HL-60 (cell line): ENCODE measurements around the gene AP3D1.

ENCODE experiments used
- DNase-seq, 2 experiments: peaks; one replicate each; pipeline ENCODE4 v3.0.0-alpha.2; 2010 to 2020; ENCODE audit warnings: low read depth in 1 of 2, low spot score in 1 of 2
- H3K27ac ChIP-seq: fragments of 250-450 bp; sonication (Bioruptor Pico); replicated peaks from 2 replicates; pipeline ENCODE4 v1.5.1; 2020; ENCODE audit warnings: mild to moderate bottlenecking, moderate library complexity
- H3K27me3 ChIP-seq: fragments of 250-450 bp; sonication (Bioruptor Pico); 2 replicates; pipeline ENCODE4 v1.5.1; 2021; ENCODE audit warnings: mild to moderate bottlenecking, moderate library complexity; ENCODE audit not compliant: insufficient read depth, poor library complexity, severe bottlenecking
- H3K4me3 ChIP-seq: replicated peaks from 2 replicates; pipeline ENCODE4 v1.5.1; 2011; ENCODE audit warnings: mild to moderate bottlenecking, control low read depth, low read length; ENCODE audit not compliant: insufficient read depth
- GABPA ChIP-seq: IDR thresholded peaks from 2 replicates; pipeline ENCODE4 v1.6.1; 2012; ENCODE audit warnings: low read depth
- POLR2AphosphoS5 ChIP-seq: IDR thresholded peaks from 2 replicates; pipeline ENCODE4 v1.6.1; 2012; ENCODE audit warnings: low read depth
- SPI1 ChIP-seq: IDR thresholded peaks from 2 replicates; pipeline ENCODE4 v1.6.1; 2012; ENCODE audit warnings: low read depth, mild to moderate bottlenecking, borderline replicate concordance
- TF ChIP-seq, protein P1 (sequence below): IDR thresholded peaks from one replicate; pipeline ENCODE4 v1.5.1; 2011; ENCODE audit warnings: low read length, control low read depth, inconsistent platforms; ENCODE audit not compliant: insufficient read depth
- TF ChIP-seq, protein P2 (sequence below): IDR thresholded peaks from 2 replicates; pipeline ENCODE4 v1.6.1; 2012; ENCODE audit warnings: low read depth; ENCODE audit not compliant: insufficient replicate concordance

The AP3D1 gene

DNA sequence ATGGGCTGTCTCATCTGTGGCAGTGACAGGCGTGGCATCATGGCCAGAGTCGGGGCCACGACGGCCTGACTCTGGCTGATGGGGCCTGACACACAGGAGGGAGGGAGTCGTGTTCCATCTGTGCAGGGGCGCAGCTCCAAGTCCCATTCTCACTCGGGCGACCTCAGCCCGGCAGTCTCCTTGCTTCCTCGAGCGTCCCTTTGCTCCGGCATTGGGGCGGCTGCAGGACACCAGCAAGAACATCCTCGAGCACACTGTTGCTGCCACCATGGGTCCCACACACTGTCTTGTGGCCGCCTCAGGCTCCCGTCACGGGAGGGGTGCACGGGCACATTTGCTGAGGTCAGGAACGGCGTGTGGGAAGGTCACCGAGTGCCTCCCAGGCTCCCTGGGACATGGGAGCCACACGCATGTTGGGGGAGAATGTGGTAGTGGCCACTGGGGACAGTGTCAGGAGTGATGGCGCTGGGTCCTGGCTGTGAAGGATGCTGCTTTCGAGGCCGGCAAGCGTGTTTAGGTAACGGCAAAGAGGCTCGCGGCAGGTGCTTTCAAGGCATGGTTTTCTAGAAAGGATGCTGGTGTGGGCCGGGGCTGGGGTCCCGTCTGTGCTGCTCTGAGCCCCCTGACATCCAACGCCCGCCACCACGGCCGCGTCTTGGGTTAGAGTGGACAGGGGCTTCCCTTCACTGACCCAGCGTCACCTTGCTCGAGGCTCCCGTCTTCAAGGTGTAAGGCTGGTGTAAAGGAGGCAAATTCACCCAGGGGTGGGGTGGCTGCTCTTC, 51.2 kb downstream of the AP3D1 start:
- Histone ChIP-seq H3K4me3 (no peak overlapping the region), H3K27ac (no peak overlapping the region), H3K27me3 (no peaks in the 10 kb centered on the region)
- no peak for DNase-seq
- TF ChIP-seq, protein P1, sequence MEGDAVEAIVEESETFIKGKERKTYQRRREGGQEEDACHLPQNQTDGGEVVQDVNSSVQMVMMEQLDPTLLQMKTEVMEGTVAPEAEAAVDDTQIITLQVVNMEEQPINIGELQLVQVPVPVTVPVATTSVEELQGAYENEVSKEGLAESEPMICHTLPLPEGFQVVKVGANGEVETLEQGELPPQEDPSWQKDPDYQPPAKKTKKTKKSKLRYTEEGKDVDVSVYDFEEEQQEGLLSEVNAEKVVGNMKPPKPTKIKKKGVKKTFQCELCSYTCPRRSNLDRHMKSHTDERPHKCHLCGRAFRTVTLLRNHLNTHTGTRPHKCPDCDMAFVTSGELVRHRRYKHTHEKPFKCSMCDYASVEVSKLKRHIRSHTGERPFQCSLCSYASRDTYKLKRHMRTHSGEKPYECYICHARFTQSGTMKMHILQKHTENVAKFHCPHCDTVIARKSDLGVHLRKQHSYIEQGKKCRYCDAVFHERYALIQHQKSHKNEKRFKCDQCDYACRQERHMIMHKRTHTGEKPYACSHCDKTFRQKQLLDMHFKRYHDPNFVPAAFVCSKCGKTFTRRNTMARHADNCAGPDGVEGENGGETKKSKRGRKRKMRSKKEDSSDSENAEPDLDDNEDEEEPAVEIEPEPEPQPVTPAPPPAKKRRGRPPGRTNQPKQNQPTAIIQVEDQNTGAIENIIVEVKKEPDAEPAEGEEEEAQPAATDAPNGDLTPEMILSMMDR = no peak
- no peak for TF ChIP-seq SPI1
- TF ChIP-seq, protein P2, sequence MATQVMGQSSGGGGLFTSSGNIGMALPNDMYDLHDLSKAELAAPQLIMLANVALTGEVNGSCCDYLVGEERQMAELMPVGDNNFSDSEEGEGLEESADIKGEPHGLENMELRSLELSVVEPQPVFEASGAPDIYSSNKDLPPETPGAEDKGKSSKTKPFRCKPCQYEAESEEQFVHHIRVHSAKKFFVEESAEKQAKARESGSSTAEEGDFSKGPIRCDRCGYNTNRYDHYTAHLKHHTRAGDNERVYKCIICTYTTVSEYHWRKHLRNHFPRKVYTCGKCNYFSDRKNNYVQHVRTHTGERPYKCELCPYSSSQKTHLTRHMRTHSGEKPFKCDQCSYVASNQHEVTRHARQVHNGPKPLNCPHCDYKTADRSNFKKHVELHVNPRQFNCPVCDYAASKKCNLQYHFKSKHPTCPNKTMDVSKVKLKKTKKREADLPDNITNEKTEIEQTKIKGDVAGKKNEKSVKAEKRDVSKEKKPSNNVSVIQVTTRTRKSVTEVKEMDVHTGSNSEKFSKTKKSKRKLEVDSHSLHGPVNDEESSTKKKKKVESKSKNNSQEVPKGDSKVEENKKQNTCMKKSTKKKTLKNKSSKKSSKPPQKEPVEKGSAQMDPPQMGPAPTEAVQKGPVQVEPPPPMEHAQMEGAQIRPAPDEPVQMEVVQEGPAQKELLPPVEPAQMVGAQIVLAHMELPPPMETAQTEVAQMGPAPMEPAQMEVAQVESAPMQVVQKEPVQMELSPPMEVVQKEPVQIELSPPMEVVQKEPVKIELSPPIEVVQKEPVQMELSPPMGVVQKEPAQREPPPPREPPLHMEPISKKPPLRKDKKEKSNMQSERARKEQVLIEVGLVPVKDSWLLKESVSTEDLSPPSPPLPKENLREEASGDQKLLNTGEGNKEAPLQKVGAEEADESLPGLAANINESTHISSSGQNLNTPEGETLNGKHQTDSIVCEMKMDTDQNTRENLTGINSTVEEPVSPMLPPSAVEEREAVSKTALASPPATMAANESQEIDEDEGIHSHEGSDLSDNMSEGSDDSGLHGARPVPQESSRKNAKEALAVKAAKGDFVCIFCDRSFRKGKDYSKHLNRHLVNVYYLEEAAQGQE = no peak
- TF ChIP-seq POLR2AphosphoS5 = no peak; the same call in 1 of the 2 replicates
- no peak for TF ChIP-seq GABPA

DNA sequence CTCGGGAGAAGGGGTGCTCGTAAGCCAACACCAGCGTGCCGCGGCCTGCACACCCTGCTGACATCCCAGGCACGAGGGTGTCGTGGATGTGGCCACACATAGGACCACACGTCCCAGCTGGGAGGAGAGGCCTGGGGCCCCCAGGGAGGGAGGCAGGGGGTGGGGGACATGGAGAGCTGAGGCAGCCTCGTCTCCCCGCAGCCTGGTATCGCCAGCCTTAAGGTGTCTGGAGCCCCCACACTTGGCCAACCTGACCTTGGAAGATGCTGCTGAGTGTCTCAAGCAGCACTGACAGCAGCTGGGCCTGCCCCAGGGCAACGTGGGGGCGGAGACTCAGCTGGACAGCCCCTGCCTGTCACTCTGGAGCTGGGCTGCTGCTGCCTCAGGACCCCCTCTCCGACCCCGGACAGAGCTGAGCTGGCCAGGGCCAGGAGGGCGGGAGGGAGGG, 52.3 kb downstream of the AP3D1 start:
- no peaks in the 10 kb centered on the region for H3K27me3 ChIP-seq
- H3K4me3 ChIP-seq = no peak overlapping the region
- DNase-seq = no peak
- TF ChIP-seq GABPA (no peak), SPI1 (no peak), POLR2AphosphoS5 (no peak)
- TF ChIP-seq, protein P1 = no peak
- TF ChIP-seq, protein P2 = no peak
- no peak overlapping the region for H3K27ac ChIP-seq

DNA sequence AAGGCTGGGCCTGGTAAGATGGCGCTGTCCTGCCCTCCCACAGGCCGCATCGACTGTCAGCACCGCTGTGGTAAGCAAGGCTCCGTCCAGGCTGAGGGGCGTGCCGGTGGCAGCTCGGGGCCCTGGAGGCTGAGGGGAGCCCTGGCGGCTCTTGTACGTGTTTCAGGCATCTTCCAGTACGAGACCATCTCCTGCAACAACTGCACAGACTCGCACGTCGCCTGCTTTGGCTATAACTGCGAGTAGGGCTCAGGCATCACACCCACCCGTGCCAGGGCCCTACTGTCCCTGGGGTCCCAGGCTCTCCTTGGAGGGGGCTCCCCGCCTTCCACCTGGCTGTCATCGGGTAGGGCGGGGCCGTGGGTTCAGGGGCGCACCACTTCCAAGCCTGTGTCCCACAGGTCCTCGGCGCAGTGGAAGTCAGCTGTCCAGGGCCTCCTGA, 53.5 kb downstream of the AP3D1 start:
- no peak overlapping the region for H3K27ac ChIP-seq
- H3K4me3 ChIP-seq = no peak overlapping the region
- no peaks in the 10 kb centered on the region for H3K27me3 ChIP-seq
- TF ChIP-seq POLR2AphosphoS5 (no peak), GABPA (no peak), SPI1 (no peak)
- TF ChIP-seq, protein P2 = no peak
- TF ChIP-seq, protein P1 = no peak
- DNase-seq = no peak
